ENCODE data around the gene MNAT1. TPM values are rescaled to one million over a fixed set of nuclear protein-coding genes. Genes with fewer than 3 reads are reported as not detected.

MNAT1 gene
- total RNA-seq, 4 donors from 2014 or later, result 32.4 to 48.9 (median 44.6) TPM

- TF ChIP-seq CTCF (IDR thresholded peaks at IDR 0.05), result no peak
- no peak for TF ChIP-seq POLR2A (IDR thresholded peaks at IDR 0.05)
- TF ChIP-seq EP300 (IDR thresholded peaks at IDR 0.05), result no peak
- Histone ChIP-seq H3K36me3 (peaks cover 0 to 36% (median 5%) of the 10 kb centered on the region in 3 donors), H3K4me1 (no peaks in the 10 kb centered on the region), H3K27ac (no peak overlapping the region), H3K27me3 (no peaks in the 10 kb centered on the region), H3K9me3 (no peaks in the 10 kb centered on the region), H3K4me3 (no peak overlapping the region)
- DNase-seq (ENCODE audit: low spot score in 2 of 2), result no peak
- WGBS, 2 donors, result 88 to 93% methylated on average over 4 of the region's 4 CpGs
These were observed 80.8 kb downstream of the MNAT1 start for GRCh38 chr14:60815371-60815770.

GRCh38 chr14:60817113-60817512 is 82.6 kb downstream of the MNAT1 start:
- Histone ChIP-seq H3K4me3 (no peak overlapping the region), H3K4me1 (no peaks in the 10 kb centered on the region), H3K27ac (no peak overlapping the region), H3K9me3 (no peaks in the 10 kb centered on the region), H3K36me3 (peaks cover 0 to 39% (median 5%) of the 10 kb centered on the region in 3 donors), H3K27me3 (no peaks in the 10 kb centered on the region)
- no peak for DNase-seq (ENCODE audit: low spot score in 2 of 2)
- no peak for TF ChIP-seq CTCF (IDR thresholded peaks at IDR 0.05)
- WGBS, 2 donors, result 93 to 99% methylated on average over 1 of the region's 1 CpG

- Histone ChIP-seq H3K4me3 (no peak overlapping the region), H3K4me1 (no peaks in the 10 kb centered on the region), H3K27ac (no peak overlapping the region), H3K27me3 (no peaks in the 10 kb centered on the region), H3K36me3 (peaks cover 0 to 20% (median 0%) of the 10 kb centered on the region in 3 donors), H3K9me3 (no peaks in the 10 kb centered on the region)
- DNase-seq (ENCODE audit: low spot score in 2 of 2), result no peak
- TF ChIP-seq POLR2A (IDR thresholded peaks at IDR 0.05) (no peak), CTCF (IDR thresholded peaks at IDR 0.05) (no peak), EP300 (IDR thresholded peaks at IDR 0.05) (no peak)
- 87 to 93% methylated on average over 4 of the region's 4 CpGs for WGBS, 2 donors
These were observed 85.0 kb downstream of the MNAT1 start for GRCh38 chr14:60819575-60819974.

- TF ChIP-seq POLR2A (IDR thresholded peaks at IDR 0.05) (no peak), CTCF (IDR thresholded peaks at IDR 0.05) (no peak), EP300 (IDR thresholded peaks at IDR 0.05) (no peak)
- DNase-seq (ENCODE audit: low spot score in 2 of 2), result no peak
- Histone ChIP-seq H3K27ac (no peak overlapping the region), H3K36me3 (peaks cover 0 to 48% (median 0%) of the 10 kb centered on the region in 3 donors), H3K27me3 (no peaks in the 10 kb centered on the region), H3K9me3 (peaks cover 0 to 20% (median 0%) of the 10 kb centered on the region in 4 donors), H3K4me3 (no peak overlapping the region), H3K4me1 (no peaks in the 10 kb centered on the region)
- WGBS, 2 donors, result 95 to 98% methylated on average over 4 of the region's 5 CpGs
These were observed 104.0 kb downstream of the MNAT1 start for GRCh38 chr14:60838601-60839000.

GRCh38 chr14:60839057-60839456 is 104.5 kb downstream of the MNAT1 start:
- Histone ChIP-seq H3K36me3 (peaks cover 0 to 48% (median 0%) of the 10 kb centered on the region in 3 donors), H3K9me3 (peaks cover 0 to 20% (median 0%) of the 10 kb centered on the region in 4 donors), H3K27ac (no peak overlapping the region), H3K27me3 (no peaks in the 10 kb centered on the region), H3K4me1 (no peaks in the 10 kb centered on the region), H3K4me3 (no peak overlapping the region)
- DNase-seq (ENCODE audit: low spot score in 2 of 2), result no peak
- WGBS, 2 donors, result 60 to 69% methylated on average over 2 of the region's 2 CpGs
- no peak for TF ChIP-seq POLR2A (IDR thresholded peaks at IDR 0.05)
- no peak for TF ChIP-seq CTCF (IDR thresholded peaks at IDR 0.05)
- TF ChIP-seq EP300 (IDR thresholded peaks at IDR 0.05), result no peak

Measured in tibial nerve (tissue), 4 donors.